DMS 273 treated with DMSO at 0.1 percent for 48 hours (cell line): Measurements from ENCODE around the gene MAP2K3.
"Not testable (repeated sequence)": the region's sequence is repeated elsewhere in the genome, so short reads cannot be mapped to it uniquely, and the experiment has no call there.

Source experiments
- DNase-seq: peaks from one replicate; lab custom pipeline; 2025; lab: John Stamatoyannopoulos, UW

MAP2K3 gene

DNA sequence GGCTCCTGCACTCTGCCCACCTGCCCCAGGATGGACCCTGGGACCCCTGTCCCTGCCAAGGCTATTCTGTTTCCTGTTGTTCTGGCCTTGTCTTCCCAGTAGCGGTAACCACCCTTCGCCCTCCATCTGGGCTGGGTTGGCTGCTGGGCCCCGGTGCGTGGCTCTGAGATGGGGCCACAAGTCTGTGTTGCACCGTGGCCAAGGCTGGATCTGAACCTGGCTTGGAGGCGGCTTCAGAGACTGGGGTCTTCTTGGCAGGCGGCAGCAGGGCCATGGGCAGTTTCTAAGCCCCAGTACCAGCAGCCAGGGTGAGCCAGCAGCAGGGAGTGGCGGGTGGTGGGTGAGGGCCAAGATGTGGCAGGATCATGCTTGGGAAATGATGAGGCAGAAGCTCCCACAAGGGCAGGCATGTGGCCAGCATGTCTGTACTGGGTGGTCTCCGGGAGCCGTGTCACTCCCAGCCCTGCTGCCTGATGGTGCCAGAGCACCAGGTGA, 12.6 kb downstream of the MAP2K3 start:
- DNase-seq = no peak

DNA sequence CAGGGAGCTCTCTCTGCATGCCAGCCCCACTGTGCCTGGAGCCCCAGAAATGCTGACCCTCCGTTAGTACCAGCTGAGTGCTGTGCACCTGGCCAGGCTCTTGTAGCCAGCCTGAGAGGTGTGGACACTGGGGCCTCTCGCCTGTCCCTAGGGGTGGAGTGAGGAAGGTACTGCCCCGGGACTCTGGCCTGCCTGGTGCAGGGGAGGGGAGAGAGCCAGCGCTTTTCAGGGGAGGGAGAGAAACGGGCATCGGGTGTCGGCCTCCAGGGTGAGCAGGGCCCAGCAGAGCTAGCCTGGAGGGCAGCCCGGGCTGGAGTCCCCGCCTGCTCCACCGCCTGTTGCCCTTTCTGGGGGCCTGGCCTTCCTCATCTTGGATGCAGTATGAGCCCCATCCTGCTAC, 13.1 kb downstream of the MAP2K3 start:
- no peak for DNase-seq

DNA sequence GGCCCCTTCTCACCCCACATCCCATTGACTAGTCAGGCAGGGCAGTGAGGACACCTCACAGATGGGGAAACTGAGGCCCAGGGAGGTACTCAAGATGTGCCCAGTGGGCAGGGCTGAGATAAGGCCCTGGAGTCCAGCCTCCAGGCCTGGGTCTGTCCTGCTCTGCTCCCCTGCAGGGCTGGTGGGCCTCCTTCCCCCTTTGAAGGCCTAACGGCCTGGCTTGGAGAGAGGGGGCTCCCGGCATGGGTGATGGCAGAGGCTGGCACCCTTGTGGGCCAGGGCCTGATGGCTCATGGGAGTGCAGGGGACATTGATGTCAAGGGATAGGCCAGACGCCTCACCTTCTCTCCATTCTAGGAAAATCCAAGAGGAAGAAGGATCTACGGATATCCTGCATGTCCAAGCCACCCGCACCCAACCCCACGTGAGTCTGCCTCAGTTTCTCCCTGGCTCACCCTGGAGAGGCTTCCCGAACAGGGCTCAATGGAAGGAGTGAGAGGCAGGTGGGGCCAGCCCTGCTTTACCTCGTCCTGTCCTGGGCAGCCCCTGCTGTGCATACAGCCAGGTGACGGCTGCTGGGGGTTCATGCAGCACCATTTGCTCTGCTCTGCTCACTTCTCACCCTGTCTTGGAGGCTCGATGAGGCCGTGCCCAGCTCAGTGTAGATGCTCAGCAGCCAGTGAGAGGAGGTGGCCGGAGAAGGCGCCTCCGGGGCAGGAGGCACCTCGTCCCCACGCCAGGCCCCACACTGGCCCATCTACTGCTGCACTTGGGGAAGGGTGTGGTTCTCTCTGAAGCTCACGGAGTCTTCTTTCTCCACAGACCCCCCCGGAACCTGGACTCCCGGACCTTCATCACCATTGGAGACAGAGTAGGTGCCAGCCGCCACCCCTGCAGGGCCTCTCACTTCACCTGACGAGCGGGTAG, 13.8 kb downstream of the MAP2K3 start:
- DNase-seq = no peak

DNA sequence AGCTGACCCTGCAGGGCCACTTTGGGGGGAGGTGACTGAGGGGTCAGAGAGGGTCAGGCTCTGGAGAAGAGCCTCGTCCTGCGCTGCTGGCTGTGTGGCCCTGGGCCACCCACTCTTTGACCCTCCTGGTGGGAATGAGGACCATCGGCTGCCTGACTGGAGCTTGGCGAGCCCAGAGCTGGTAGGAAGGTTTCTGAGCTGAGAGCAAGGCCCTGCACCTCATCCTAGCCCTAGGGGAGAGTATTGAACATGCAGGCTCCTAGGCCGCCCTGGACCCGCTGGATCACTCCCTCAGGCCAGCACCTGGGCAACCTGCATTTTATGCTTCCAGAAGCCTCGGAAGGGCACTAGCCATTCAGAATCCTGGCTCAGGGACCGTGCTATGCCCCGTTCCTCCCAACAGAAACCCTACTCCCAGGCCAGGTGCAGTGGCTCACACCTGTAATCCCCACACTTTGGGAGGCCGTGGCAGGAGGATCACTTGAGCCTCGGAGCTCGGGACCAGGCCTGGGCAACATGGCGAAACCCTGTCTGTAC, 14.5 kb downstream of the MAP2K3 start:
- no peak for DNase-seq

DNA sequence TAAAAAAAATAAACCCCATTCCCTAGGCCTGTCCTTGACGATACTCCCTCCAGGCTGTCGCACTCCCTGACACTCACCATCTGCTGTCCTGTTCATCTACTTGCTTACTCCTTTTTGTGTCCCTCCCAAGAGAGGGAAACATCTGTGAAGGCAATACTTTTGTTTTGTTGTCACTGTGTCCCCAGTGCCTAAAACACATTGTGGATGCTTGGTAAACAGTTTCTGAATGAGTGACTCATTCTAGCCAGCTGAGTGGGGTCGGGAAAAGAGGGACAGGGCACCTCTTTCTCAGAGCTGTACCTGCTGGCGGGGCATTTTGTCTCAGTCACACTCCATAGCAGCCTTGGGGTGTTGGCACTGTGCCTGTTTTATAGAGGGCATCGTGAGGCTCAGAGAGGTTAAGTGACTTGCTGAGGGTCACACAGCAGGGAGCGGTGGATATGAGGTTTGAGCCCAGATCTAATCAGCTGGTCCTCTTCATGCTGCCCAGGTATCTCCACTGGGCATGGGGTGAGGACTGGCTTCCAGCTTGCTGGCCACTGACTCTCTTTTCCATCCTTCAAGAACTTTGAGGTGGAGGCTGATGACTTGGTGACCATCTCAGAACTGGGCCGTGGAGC, 15.6 kb downstream of the MAP2K3 start:
- no peak for DNase-seq

DNA sequence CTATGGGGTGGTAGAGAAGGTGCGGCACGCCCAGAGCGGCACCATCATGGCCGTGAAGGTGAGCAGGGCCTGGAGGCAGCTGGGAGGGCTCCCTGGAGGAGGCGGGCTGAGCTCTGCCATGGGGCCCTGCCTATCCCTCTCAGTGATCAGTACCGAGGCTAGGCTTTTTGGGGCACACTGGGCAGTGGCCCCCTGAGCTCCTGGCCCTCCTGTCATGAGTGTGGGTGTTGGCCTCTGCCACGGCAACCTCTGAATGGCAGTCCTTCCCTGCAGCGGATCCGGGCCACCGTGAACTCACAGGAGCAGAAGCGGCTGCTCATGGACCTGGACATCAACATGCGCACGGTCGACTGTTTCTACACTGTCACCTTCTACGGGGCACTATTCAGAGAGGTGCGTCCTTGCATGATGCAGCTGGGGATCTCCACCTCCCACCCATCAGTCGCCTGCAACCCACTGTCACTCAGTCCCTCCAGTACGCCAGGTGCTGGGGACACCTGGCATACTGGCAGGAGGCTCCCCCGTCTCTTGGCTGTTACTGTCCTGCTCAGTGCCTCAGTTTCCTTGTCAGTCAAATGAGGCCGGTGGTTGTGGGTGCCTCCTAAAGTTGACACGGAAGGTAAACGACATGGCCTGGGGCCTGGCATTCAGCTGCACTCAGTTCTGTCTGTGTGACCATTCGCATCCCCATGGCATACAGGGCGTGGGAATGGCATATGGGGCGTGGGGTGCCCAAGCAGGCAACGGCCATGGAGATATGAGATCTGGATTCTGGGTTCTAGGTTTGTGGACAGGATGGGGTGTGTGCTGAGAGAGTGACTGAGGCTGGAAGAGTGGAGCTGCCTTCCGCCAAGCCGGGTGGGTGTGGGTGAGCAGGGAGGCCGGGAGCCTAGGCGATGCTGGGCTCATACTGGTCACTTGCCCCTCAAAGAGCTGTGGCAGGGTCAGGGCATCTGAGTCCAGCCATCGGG, 16.4 kb downstream of the MAP2K3 start:
- no peak for DNase-seq

DNA sequence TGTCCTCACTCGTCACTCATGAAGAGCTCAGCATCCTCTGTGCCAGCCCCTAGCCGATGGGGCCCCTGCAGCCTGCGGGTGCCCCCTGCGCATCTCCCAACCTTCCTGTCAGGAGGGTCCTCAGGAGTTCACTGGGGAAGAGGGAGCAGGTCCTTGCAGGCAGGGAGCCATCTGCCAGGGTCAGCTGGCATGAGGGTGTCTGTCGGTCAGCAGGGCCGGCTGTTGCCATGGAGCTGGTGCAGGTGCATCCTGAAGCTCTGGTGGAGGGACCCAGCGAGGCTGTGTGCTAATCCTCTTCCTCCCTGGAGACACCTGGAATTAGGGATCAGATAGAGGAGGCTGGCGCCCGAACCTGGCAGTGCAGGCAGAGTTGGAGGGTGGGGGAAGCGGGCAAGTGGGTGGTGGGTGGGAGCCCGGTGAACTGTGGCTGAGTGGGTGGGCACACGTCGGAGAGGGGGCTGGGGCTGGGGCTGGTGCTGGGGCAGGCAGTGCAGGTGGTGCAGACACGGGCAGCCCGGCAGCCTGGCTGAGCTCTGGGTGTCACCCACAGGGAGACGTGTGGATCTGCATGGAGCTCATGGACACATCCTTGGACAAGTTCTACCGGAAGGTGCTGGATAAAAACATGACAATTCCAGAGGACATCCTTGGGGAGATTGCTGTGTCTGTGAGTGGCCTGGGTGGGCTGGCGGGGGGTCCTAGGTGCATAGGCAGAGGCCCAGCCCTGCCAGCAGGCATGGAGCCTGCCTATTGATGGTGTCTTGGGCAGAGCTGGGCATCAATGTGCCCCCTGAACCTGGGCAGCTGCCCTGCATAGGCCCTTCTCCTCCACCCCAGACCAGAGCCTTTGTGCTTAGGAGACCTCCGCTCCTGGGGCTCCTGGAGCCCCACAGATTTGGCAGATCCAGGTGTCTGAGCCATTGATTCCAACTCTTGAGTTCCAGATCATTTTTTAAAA, 17.4 kb downstream of the MAP2K3 start:
- DNase-seq = no peak

DNA sequence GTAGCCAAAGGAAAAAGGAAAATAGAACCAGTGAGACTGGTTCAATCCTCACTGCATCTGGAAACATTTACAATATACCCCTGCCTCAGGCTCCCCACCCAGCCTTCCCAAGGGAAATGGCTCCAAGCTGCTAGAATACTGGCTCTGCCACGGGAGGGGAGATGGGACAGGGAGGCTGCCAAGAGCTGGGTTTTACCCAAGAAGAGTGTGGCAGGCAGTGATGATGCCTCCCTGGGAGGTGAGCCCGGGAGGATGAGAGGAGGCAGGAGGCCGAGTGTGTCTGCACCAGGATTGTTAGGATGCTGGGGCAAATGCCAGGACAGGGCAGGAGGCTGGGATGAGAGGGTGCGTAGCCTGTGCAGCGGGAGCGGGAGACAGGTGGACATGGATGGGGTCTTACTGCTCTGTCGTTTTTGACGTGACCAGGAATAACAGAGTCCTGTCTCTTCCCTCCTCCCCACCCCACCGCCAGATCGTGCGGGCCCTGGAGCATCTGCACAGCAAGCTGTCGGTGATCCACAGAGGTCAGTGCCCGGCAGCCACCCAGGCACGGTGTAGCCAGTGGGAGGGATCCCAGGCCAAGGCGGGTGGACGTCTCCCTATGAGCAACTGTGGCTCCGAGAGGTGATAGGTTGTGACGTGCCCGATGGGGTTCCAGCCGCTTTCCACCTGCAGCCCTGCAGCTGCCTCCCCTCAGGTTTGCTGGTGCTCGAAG, 18.4 kb downstream of the MAP2K3 start:
- no peak for DNase-seq

- no peak for DNase-seq
These were observed 19.0 kb downstream of the MAP2K3 start for GRCh38 chr17:21303441-21304065.

GRCh38 chr17:21304091-21304490, 19.6 kb downstream of the MAP2K3 start:
- DNase-seq = no peak

GRCh38 chr17:21304551-21305151, 20.1 kb downstream of the MAP2K3 start:
- not testable (repeated sequence) for DNase-seq

- DNase-seq = not testable (repeated sequence)
These were observed 21.1 kb downstream of the MAP2K3 start for GRCh38 chr17:21305431-21306180.

DNA sequence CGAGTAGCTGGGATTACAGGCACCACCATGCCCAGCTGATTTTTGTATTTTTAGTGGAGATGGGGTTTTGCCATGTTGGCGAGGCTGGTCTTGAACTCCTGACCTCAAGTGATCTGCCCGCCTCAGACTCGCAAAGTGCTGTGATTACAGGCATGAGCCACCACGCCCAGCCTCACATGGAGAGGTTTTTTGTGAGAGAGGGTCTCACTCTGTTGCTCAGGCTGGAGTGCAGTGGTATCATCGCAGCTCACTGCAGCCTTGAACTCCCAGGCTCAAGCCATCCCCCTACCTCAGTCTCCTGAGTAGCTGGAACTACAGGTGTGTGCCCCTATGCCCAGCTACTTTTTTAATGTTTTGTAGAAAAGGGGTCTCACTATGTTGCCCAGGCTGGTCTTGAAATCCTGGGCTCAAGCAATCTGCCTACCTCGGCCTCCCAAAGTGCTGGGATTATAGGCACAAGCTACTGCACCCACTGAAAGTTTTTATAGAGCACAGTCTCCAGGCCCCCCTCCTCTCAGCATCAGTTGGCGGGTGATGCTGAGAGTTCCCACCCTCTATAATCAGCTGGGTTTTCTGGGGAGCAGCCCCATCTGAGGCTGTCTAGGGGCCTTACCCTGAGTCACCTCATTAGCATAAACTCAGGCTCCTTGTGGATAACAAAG, 22.2 kb downstream of the MAP2K3 start:
- DNase-seq = not testable (repeated sequence)

DNA sequence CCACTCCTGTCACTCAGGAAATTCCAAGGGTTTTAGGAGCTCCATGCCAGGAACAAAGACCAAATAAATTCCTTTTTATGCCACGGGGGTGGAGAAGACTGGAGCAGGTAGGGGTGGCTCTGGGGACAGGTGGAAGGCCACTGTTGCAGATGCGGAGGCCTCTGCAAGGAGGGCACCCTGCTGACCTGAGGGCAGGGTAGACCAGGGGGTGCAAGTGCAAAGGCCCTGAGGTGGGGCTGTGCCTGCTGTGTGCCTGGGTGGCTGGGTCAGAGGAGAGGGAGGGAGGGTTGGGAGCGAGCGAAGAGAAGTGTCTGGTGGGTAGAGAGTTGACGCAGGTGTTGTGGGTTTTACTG, 22.7 kb downstream of the MAP2K3 start:
- not testable (repeated sequence) for DNase-seq

GRCh38 chr17:21308931-21309381, 24.4 kb downstream of the MAP2K3 start:
- not testable (repeated sequence) for DNase-seq

DNA sequence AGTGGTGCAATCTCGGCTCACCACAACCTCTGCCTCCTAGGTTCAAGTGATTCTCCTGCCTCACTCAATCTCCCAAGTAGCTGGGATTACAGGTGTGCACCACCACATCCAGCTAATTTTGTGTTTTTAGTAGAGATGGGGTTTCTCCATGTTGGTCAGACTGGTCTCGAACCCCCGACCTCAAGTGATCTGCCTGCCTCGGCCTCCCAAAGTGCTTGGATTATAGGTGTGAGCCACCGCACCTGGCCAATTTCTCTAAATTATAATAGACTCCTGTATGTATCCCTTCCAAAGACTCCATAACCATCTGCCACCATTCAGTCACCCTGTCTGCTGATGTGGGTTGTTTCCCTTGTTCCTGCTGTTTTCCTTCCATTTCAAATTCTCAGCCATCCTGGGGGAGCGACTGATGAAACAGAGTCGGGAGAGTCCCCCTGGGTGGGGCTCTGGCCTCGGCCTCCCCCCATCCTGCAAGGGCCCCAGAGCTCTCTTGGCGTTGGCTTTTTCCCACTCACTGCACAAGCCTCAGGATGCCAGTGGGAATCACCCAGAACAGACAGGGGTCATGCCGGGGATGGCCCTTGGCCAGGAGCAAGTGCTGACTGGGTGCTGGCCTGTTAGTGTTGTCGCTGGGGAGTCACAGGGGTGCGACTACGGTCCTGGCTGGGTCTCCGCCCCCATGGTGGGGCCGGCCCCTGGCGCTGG, 25.7 kb downstream of the MAP2K3 start:
- not testable (repeated sequence) for DNase-seq
